ENCODE data around the gene SERPINA1.

DNA sequence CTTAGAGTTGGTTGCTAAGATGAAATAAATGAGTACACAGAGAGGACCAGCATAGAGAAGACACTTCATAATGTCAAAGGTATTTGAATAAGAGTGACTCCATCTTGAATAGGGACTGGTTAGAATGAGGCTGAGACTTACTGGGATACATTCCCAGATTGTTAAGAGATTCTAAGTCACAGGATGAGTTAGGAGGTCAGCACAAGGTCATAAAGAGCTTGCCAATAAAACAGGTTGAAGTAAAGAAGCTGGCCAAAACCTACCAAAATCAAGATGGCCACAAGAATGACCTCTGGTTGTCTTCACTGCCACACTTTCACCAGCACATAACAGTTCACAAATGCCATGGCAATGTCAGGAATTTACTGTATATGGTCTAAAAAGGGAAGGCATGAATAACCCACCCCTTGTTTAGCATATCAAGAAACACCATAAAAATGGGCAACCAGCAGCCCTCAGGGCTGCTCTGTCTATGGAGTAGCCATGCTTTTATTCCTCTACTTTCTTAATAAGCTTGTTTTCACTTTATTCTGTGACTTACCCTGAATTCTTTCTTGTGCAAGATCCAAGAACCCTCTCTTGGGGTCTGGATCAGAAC, 8.3 kb upstream of the SERPINA1 start:
- TF ChIP-seq POLR2AphosphoS5 (IDR thresholded peaks at IDR 0.05) (no peak), EP300 (IDR thresholded peaks at IDR 0.05) (no peak)

All from sigmoid colon (tissue), 4 donors.